ENCODE measurements around the gene PRICKLE2.

PRICKLE2 gene

GRCh38 chr3:64224826-64225610 lies at the start of gene PRICKLE2:
PRICKLE2 (minus strand) TSS chr3:64225466; CDS start chr3:64198927, 26,539 bp downstream.
- no peak for DNase-seq (ENCODE audit: low spot score)

- DNase-seq (ENCODE audit: low spot score), result no peak
Measured at GRCh38 chr3:64272842-64273241, 47.6 kb upstream of the PRICKLE2 start.

GRCh38 chr3:64272271-64272670 lies 47.0 kb upstream of the PRICKLE2 start:
- no peak for DNase-seq (ENCODE audit: low spot score)

GRCh38 chr3:64271631-64272030 lies 46.4 kb upstream of the PRICKLE2 start:
- DNase-seq (ENCODE audit: low spot score), result no peak

GRCh38 chr3:64270866-64271260 lies 45.6 kb upstream of the PRICKLE2 start:
- no peak for DNase-seq (ENCODE audit: low spot score)

- DNase-seq (ENCODE audit: low spot score), result no peak
Measured at GRCh38 chr3:64270142-64270865, 45.0 kb upstream of the PRICKLE2 start.

GRCh38 chr3:64268926-64269325 lies 43.7 kb upstream of the PRICKLE2 start:
- DNase-seq (ENCODE audit: low spot score), result no peak

GRCh38 chr3:64267721-64268604 lies 42.7 kb upstream of the PRICKLE2 start:
- no peak for DNase-seq (ENCODE audit: low spot score)

GRCh38 chr3:64266983-64267382 lies 41.7 kb upstream of the PRICKLE2 start:
- DNase-seq (ENCODE audit: low spot score), result no peak

GRCh38 chr3:64266065-64266931 lies 41.0 kb upstream of the PRICKLE2 start:
- DNase-seq (ENCODE audit: low spot score), result no peak

GRCh38 chr3:64265646-64266045 lies 40.4 kb upstream of the PRICKLE2 start:
- no peak for DNase-seq (ENCODE audit: low spot score)

GRCh38 chr3:64264501-64265109 lies 39.3 kb upstream of the PRICKLE2 start:
- no peak for DNase-seq (ENCODE audit: low spot score)

- no peak for DNase-seq (ENCODE audit: low spot score)
Measured at GRCh38 chr3:64262574-64263114, 37.4 kb upstream of the PRICKLE2 start.

- DNase-seq (ENCODE audit: low spot score), result no peak
Measured at GRCh38 chr3:64260431-64260830, 35.2 kb upstream of the PRICKLE2 start.

GRCh38 chr3:64259636-64260035 lies 34.4 kb upstream of the PRICKLE2 start:
- DNase-seq (ENCODE audit: low spot score), result no peak

GRCh38 chr3:64257100-64257755 lies 32.0 kb upstream of the PRICKLE2 start:
- no peak for DNase-seq (ENCODE audit: low spot score)

- no peak for DNase-seq (ENCODE audit: low spot score)
Measured at GRCh38 chr3:64255741-64256340, 30.6 kb upstream of the PRICKLE2 start.

- no peak for DNase-seq (ENCODE audit: low spot score)
Measured at GRCh38 chr3:64254443-64254842, 29.2 kb upstream of the PRICKLE2 start.

GRCh38 chr3:64253689-64254088 lies 28.4 kb upstream of the PRICKLE2 start:
- DNase-seq (ENCODE audit: low spot score), result no peak

- DNase-seq (ENCODE audit: low spot score), result no peak
Measured at GRCh38 chr3:64251019-64251418, 25.8 kb upstream of the PRICKLE2 start.
